Endothelial cell of umbilical vein (primary cell): ENCODE measurements around the gene NCF4. TPM values are rescaled to one million over a fixed set of nuclear protein-coding genes. Genes with fewer than 3 reads are reported as not detected.

ENCODE experiments used
- BruUV-seq: library from RNA; stranded (reverse); fragments of 400-500 nt; replicated peaks from 2 replicates; lab custom pipeline; 2021; lab: Mats Ljungman, UMichigan
- CTCF ChIA-PET: fragments of 300-600, 350-600 bp; sonication (Branson Sonifier 250); formaldehyde crosslinking; loops from one replicate; lab custom pipeline; 2021; ENCODE audit warnings: antibody characterized with exemption, inconsistent platforms; lab: Charles Lee
- POLR2A ChIA-PET: fragments of 300-600, 350-600 bp; sonication (Branson Sonifier 250); formaldehyde crosslinking; loops from one replicate; lab custom pipeline; 2021; ENCODE audit warnings: antibody characterized with exemption, inconsistent platforms; lab: Charles Lee
- DNase-seq: peaks from one replicate; pipeline ENCODE4 v3.0.0-alpha.2; 2011; ENCODE audit warnings: low read depth, low spot score
- FAIRE-seq: peaks from 2 replicates; lab custom pipeline; 2011; peaks lifted over from hg19 to GRCh38; lab: Jason Lieb, UNC
- H2AFZ ChIP-seq: 2 replicates; pipeline ENCODE4 v1.6.0; 2012; ENCODE audit warnings: low read depth, low read length, control low read depth, inconsistent platforms
- H3K27ac ChIP-seq: 2 replicates; pipeline ENCODE4 v1.5.1; 2011; ENCODE audit warnings: low read depth, mild to moderate bottlenecking, control low read depth, low read length, moderate library complexity; ENCODE audit not compliant: insufficient read depth
- H3K27me3 ChIP-seq, 2 experiments: 2 replicates each; pipeline versions ENCODE4 v1.6.0 to v1.6.1; 2011; ENCODE audit warnings: low read length in 2 of 2, mixed read lengths in 1 of 2; ENCODE audit not compliant: control insufficient read depth in 2 of 2, insufficient read depth in 2 of 2
- H3K36me3 ChIP-seq, 2 experiments: 2 replicates in 1 of 2; 3 replicates in 1 of 2; pipeline ENCODE4 v1.5.1; 2011; ENCODE audit warnings: low read length in 2 of 2, mild to moderate bottlenecking in 1 of 2, moderate library complexity in 1 of 2; ENCODE audit not compliant: control insufficient read depth in 2 of 2, insufficient read depth in 2 of 2; ENCODE audit errors: extremely low read depth in 1 of 2
- H3K4me1 ChIP-seq: 3 replicates; pipeline ENCODE4 v1.5.1; 2011; ENCODE audit warnings: mild to moderate bottlenecking, low read length; ENCODE audit not compliant: control insufficient read depth, insufficient read depth; ENCODE audit errors: extremely low read depth
- H3K4me2 ChIP-seq: 2 replicates; pipeline ENCODE4 v1.6.1; 2011; ENCODE audit warnings: low read length, control low read depth, mixed read lengths; ENCODE audit not compliant: insufficient read depth
- H3K4me3 ChIP-seq, 3 experiments: fragments of 200-600 bp in 1 of 3; sonication (generic), shearing (Covaris generic) in 1 of 3; replicated peaks in 1 of 3; 2 replicates each; pipeline ENCODE4 v1.5.1; 2011 to 2016; ENCODE audit warnings: control low read depth in 3 of 3, low read length in 3 of 3, mild to moderate bottlenecking in 2 of 3, inconsistent platforms in 1 of 3, low read depth in 1 of 3, moderate library complexity in 1 of 3; ENCODE audit not compliant: insufficient read depth in 1 of 3
- H3K79me2 ChIP-seq: 2 replicates; pipeline ENCODE4 v1.6.0; 2012; ENCODE audit warnings: low read length, inconsistent platforms; ENCODE audit not compliant: control insufficient read depth, insufficient read depth
- H3K9ac ChIP-seq: replicated peaks from 2 replicates; pipeline ENCODE3; 2011; ENCODE audit warnings: low read length, control low read depth; ENCODE audit not compliant: insufficient read depth; ENCODE audit errors: extremely low read depth
- H3K9me1 ChIP-seq: replicated peaks from 3 replicates; pipeline ENCODE4 v1.6.0; 2011; ENCODE audit warnings: mild to moderate bottlenecking, low read length; ENCODE audit not compliant: control insufficient read depth, insufficient read depth; ENCODE audit errors: extremely low read depth
- H3K9me3 ChIP-seq: replicated peaks from 2 replicates; pipeline ENCODE4 v1.5.1; 2012; ENCODE audit warnings: low read length, inconsistent platforms; ENCODE audit not compliant: control insufficient read depth, insufficient read depth
- H4K20me1 ChIP-seq: replicated peaks from 2 replicates; pipeline ENCODE3; 2011; ENCODE audit warnings: mild to moderate bottlenecking, low read length; ENCODE audit not compliant: control insufficient read depth, insufficient read depth; ENCODE audit errors: extremely low read depth
- EZH2 ChIP-seq: IDR thresholded peaks from 2 replicates; pipeline ENCODE4 v1.6.1; 2012; ENCODE audit warnings: borderline replicate concordance, low read depth, mild to moderate bottlenecking, moderate library complexity, low read length, inconsistent platforms; ENCODE audit not compliant: severe bottlenecking
- FOS ChIP-seq: IDR thresholded peaks from 2 replicates; pipeline ENCODE4 v1.6.1; 2011; ENCODE audit warnings: mild to moderate bottlenecking, low read length, moderate library complexity, borderline replicate concordance; ENCODE audit not compliant: insufficient read depth
- GATA2 ChIP-seq: IDR thresholded peaks from 2 replicates; pipeline ENCODE4 v1.7.0; 2011; ENCODE audit warnings: low read depth, mild to moderate bottlenecking, moderate library complexity, mixed read lengths, low read length; ENCODE audit not compliant: insufficient read length, insufficient read depth
- JUN ChIP-seq: IDR thresholded peaks from 2 replicates; pipeline ENCODE4 v1.6.1; 2011; ENCODE audit warnings: borderline replicate concordance, low read depth; ENCODE audit not compliant: insufficient read length, insufficient read depth
- MYC ChIP-seq: IDR thresholded peaks from one replicate; pipeline ENCODE4 v1.6.1; 2011; ENCODE audit warnings: mild to moderate bottlenecking, low read depth, low read length
- POLR2A ChIP-seq: IDR thresholded peaks from 2 replicates; pipeline ENCODE4 v1.6.1; 2012; ENCODE audit warnings: low read depth, mild to moderate bottlenecking, control low read depth, low read length
- POLR2AphosphoS5 ChIP-seq: IDR thresholded peaks from 2 replicates; pipeline ENCODE4 v1.6.1; 2012; ENCODE audit warnings: low read depth, mild to moderate bottlenecking, control low read depth, low read length, moderate library complexity; ENCODE audit not compliant: insufficient read depth
- dilution Hi-C: fragments of 300-500 bp; cut with MboI; formaldehyde crosslinking; loops from one replicate; pipeline ENCODE4 v1.15.0; 2019; ENCODE audit warnings: low sequenced_read_pairs; ENCODE audit not compliant: extremely low pct_ligation_motif_present
- intact Hi-C: fragments of 100-400 bp; cut with micrococcal nuclease; formaldehyde crosslinking; loops from one replicate; pipeline ENCODE4 v1.10.0; 2022
- polyA plus RNA-seq, 4 experiments: library from polyadenylated mRNA; depleted of rRNA in 3 of 4; stranded (reverse) in 3 of 4; unstranded in 1 of 4; fragments of >200 nt; gene quantifications; 2 replicates each; pipeline versions ENCODE4 v1.2.1 to v1.2.3, GENCODE V29; 2011 to 2012; ENCODE audit warnings: missing spikeins in 1 of 4
- total RNA-seq: library from RNA; stranded (reverse); gene quantifications from 2 replicates; pipeline ENCODE4 v1.2.3, GENCODE V29; 2021
- TF ChIP-seq, protein P1 (sequence below), 2 donors: IDR thresholded peaks; 1 replicate in 1 of 2; 2 replicates in 1 of 2; pipeline ENCODE4 v1.5.1; 2011; ENCODE audit warnings: low read length in 2 of 2, mild to moderate bottlenecking in 2 of 2, moderate library complexity in 2 of 2, control low read depth in 1 of 2, inconsistent platforms in 1 of 2, low read depth in 1 of 2; ENCODE audit not compliant: insufficient read depth in 1 of 2; ENCODE audit errors: extremely low read depth in 1 of 2
- TF ChIP-seq, protein P2 (sequence below): IDR thresholded peaks from 2 replicates; pipeline ENCODE4 v1.6.1; 2011; ENCODE audit not compliant: insufficient read depth, insufficient read length

NCF4 gene
- total and polyA plus RNA-seq, 2 donors (not counting 3 experiments of a cell fraction or from before 2014, with no cell fraction given) = 0.07 TPM; not detected in 1

DNA sequence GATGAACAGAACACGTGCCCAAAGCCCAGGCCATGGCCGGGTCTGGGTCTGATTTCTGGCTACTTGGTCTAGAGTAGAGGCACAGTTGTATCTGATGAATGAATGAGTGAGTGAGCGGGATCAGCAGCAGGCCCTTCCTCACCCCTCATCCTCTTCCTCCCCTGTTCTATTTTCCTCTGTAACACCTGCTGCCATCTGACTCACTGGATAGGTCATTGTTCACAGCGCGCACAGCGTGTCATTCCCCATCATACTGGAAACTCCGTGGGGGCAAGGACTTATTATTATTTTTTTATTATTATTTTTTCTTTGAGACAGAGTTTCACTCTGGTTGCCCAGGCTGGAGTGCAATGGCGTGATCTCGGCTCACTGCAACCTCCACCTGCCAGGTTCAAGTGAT, 13.9 kb downstream of the NCF4 start:
- no peak overlapping the region for H3K4me2 ChIP-seq
- FAIRE-seq = peak; percentile 43
- H3K9me3 ChIP-seq = no peaks in the 10 kb centered on the region
- intact Hi-C loops (no loop called here), dilution Hi-C loops (no loop called here)
- no peak overlapping the region for H3K4me3 ChIP-seq
- CTCF ChIA-PET = interaction anchor here (1.4 to 2.0 kb wide), 10 partner anchors 9 to 330 kb away, joined by 3 to 18 read pairs (median 5); partner anchors contain the start of gene CSF2RB
- no peaks in the 10 kb centered on the region for H3K27me3 ChIP-seq
- H3K27ac ChIP-seq = peak overlapping the region; percentile 82
- H3K9me1 ChIP-seq = no peaks in the 10 kb centered on the region
- H4K20me1 ChIP-seq = no peaks in the 10 kb centered on the region
- DNase-seq = peak; percentile 45
- H3K4me1 ChIP-seq = peaks cover 35% of the 10 kb centered on the region
- H3K79me2 ChIP-seq = no peaks in the 10 kb centered on the region
- no peak overlapping the region for H2AFZ ChIP-seq
- TF ChIP-seq FOS (no peak), MYC (no peak), POLR2AphosphoS5 (no peak), GATA2 (no peak), EZH2 (no peak), JUN (no peak), POLR2A (no peak)
- TF ChIP-seq, protein P1, sequence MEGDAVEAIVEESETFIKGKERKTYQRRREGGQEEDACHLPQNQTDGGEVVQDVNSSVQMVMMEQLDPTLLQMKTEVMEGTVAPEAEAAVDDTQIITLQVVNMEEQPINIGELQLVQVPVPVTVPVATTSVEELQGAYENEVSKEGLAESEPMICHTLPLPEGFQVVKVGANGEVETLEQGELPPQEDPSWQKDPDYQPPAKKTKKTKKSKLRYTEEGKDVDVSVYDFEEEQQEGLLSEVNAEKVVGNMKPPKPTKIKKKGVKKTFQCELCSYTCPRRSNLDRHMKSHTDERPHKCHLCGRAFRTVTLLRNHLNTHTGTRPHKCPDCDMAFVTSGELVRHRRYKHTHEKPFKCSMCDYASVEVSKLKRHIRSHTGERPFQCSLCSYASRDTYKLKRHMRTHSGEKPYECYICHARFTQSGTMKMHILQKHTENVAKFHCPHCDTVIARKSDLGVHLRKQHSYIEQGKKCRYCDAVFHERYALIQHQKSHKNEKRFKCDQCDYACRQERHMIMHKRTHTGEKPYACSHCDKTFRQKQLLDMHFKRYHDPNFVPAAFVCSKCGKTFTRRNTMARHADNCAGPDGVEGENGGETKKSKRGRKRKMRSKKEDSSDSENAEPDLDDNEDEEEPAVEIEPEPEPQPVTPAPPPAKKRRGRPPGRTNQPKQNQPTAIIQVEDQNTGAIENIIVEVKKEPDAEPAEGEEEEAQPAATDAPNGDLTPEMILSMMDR (IDR thresholded peaks at IDR 0.05; ENCODE audit: extremely low read depth in 1 of 2, insufficient read depth in 1 of 2, low read depth in 1 of 2, low read length in 2 of 2) = no peak
- TF ChIP-seq, protein P2, sequence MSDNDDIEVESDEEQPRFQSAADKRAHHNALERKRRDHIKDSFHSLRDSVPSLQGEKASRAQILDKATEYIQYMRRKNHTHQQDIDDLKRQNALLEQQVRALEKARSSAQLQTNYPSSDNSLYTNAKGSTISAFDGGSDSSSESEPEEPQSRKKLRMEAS = no peak
- no peak overlapping the region for H3K9ac ChIP-seq
- H3K36me3 ChIP-seq = no peaks in the 10 kb centered on the region
- POLR2A ChIA-PET = no interaction called here
- no TSS peak for BruUV-seq
